GM12873 (cell line): ENCODE results near the gene MYCBP2.

ENCODE experiments used
- TF ChIP-seq, protein P1 (sequence below): IDR thresholded peaks from 2 replicates; pipeline ENCODE4 v1.5.1; 2012; ENCODE audit warnings: low read depth, mild to moderate bottlenecking, moderate library complexity, low read length, control low read depth; ENCODE audit not compliant: insufficient read depth; ENCODE audit errors: missing control alignments

Gene MYCBP2

DNA sequence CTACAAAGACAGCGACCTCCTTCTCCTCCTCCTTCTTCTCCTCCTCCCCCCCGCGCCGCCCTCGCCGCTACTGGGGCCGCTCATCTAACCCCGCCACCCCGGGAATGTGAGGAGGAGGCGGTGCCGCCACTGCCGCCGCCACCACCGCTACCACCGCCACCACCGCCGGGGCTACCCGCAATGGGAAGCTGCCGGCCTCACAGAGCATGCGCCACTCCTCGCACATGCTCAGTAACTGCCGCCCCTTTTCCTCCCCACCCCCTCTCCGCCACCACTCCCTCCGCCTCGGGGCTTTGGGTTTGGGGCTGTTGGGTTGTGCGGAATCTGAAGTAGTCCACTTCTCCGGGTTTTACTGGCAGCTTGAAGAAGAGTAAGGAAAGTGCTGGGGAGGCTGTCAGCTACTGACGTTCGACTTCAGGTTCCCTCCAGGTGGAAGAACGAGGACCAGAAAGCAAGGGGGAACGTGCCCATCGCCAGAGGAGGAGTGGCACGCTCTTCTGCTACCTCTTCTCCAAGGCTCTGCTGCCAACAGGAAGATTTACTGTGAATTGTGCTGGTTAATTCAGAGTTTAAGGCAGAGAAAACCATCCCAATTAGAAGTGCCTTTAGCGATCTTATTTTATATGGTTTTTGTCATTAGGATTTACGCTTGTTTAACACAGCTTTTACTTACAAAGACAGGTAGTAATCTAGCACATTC lies at the start of gene MYCBP2:
Gene MYCBP2, minus strand, starts transcription at position 190 of the 700 bp plus-strand sequence. CDS start 319 bp downstream, outside the sequence.
- TF ChIP-seq, protein P1, sequence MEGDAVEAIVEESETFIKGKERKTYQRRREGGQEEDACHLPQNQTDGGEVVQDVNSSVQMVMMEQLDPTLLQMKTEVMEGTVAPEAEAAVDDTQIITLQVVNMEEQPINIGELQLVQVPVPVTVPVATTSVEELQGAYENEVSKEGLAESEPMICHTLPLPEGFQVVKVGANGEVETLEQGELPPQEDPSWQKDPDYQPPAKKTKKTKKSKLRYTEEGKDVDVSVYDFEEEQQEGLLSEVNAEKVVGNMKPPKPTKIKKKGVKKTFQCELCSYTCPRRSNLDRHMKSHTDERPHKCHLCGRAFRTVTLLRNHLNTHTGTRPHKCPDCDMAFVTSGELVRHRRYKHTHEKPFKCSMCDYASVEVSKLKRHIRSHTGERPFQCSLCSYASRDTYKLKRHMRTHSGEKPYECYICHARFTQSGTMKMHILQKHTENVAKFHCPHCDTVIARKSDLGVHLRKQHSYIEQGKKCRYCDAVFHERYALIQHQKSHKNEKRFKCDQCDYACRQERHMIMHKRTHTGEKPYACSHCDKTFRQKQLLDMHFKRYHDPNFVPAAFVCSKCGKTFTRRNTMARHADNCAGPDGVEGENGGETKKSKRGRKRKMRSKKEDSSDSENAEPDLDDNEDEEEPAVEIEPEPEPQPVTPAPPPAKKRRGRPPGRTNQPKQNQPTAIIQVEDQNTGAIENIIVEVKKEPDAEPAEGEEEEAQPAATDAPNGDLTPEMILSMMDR = no peak

DNA sequence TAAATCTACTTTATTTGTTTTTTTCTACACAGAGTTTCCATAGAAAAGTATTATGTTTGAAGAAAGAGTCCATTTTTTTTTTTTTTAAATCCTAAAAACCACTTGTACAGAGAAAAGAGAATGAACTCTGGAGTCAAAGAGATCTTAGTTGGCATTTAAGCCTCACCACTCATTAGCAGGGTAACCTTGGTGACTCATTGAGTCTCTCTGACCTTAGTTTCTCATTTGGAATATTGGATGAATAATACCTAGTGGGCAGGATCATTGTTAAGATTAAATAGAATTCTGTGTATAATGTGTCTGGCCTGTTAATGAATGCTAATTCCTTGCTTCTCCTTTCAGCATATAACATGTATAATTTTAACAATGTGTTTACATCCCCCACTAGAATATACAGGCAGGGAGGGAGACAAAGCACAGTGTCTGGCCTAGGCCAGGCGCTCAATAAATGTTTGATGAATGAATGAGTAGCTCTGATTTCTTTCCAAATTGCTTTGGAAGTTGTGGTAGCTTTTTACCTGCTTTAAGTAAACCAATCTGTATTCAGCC lies 48.7 kb upstream of the MYCBP2 start:
- TF ChIP-seq, protein P1 = no peak

GRCh38 chr13:77374786-77375185 lies 47.9 kb upstream of the MYCBP2 start:
- TF ChIP-seq, protein P1 = no peak

- TF ChIP-seq, protein P1 = no peak
Measured at GRCh38 chr13:77374339-77374738, 47.4 kb upstream of the MYCBP2 start.

DNA sequence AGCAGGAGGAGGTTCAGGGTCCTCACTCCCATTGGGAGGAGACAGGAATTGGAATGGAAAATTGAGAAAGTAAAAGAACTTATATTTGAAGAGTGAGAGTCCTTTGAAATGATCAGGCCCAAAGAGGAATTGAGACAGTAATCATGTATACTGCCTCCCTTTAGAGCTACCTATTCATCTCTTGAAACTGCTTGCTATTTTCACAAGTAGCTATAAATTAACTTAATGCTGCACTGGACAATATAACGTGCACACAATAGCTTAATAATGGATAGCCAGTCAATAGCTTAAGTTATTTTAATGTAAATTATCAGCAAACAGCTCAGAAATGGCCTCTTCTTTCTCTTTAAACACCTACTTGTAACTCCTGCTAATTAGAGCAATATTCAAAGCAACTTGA lies 46.6 kb upstream of the MYCBP2 start:
- TF ChIP-seq, protein P1 = no peak

GRCh38 chr13:77372275-77372674 lies 45.4 kb upstream of the MYCBP2 start:
- TF ChIP-seq, protein P1 = no peak

- TF ChIP-seq, protein P1 = no peak
Measured at GRCh38 chr13:77370888-77371287, 44.0 kb upstream of the MYCBP2 start.
